Measurements from ENCODE around the gene IRF9.

Gene IRF9

GRCh38 chr14:24178399-24179178, 17.5 kb downstream of the IRF9 start:
- no peak for DNase-seq

DNA sequence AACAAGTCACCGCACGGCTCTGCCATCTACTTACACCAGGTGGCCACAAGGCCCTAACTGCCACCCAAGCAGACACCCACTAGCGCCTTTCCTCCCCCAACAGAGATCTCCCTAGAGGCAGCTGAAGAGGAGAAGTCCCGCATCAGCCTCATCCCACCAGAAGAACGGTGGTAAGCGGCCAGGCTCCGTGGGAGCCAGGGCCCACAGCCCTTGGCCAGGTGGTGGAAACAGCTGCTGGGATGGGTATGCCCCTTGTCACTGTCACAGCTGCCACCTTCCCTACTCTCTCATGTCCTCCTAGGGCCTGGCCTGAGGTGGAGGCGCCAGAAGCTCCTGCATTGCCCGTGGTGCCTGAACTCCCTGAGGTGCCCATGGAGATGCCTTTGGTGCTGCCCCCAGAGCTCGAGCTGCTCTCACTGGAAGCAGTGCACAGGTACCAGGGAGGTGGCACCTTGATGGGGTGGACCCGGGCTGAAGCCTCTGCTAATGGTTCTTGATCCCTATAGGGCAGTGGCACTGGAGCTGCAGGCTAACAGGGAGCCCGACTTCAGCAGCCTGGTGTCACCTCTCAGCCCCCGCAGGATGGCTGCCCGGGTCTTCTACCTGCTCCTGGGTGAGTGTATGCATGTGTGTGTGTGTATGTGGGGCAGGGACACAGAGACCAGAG, 18.4 kb downstream of the IRF9 start:
- no peak for DNase-seq

DNA sequence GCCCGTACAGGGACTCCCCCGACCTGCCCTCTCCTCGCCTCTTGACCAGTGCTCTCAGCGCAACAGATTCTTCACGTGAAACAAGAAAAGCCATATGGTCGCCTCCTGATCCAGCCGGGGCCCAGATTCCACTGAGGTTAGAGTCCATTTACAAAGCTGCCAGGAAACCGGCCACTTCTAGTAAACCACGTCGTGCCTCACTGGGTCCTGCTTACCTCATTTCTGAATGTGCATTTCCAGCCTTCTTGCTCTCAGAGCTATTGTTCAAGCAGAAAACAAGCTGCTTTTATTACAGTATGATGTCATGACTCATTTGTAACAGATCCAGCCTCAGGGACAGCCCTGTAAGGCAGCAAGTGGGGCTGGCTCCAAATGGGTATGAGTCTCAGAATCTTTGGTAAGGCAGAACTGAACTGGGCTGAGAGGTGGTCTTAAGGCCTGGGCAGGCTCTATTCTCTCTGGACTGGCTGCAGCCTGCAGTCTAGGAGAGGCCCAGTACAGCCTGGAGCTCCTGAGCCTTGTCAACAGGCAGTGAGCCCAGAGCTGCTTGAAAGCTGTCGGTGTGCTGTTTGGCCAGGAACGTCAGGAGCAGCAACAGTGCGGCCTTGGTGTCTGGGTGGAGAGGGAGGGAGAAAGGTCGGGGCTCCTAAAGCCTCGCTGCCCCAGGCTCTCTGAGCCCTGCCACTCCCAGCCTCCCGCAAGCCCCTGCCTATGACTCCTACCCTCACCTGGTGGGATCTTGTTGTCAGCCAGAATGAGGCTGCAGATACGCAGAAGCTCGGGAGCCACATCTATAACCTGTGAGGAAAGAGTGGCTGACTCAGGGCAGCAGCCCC, 19.1 kb downstream of the IRF9 start:
- DNase-seq: peak; percentile 6

GRCh38 chr14:24181371-24182077, 20.5 kb downstream of the IRF9 start:
- DNase-seq: no peak

DNA sequence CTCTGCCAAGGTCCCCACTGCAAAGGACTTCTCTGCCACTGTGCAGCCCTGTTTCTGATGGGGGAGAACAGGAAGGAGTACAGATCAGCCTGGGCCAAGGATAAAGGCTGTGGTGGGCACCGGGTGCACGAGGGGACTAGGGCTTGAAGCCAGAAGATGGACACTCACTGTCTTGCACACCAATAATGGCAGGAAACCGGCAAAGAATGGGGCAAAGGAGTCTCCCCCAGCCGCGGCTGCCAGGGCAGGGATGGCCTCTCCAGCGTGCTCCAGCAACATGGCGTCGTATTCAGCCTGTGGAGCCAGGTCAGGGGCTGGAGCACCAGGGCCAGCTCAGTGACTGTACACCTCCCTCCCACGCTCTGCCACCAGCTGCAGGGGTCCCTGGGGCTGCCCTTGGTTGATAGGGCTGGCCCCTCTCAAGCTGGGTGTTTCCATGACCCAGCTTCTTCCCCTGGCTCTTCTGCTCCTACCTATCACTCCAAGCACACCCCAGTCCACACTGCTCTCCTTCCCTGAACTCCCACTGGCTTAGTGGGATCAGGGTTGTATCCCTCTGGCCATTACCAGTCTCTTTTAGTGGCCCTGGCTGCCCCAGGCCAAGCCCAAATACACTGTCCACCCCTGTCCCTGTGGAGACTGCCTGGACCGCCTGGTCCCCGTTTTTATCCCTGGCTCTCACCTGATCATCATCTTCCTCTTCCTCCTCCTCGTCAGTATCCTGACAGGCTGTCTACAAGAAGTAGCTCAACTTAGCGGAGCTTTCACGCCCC, 21.2 kb downstream of the IRF9 start:
- DNase-seq: no peak

DNA sequence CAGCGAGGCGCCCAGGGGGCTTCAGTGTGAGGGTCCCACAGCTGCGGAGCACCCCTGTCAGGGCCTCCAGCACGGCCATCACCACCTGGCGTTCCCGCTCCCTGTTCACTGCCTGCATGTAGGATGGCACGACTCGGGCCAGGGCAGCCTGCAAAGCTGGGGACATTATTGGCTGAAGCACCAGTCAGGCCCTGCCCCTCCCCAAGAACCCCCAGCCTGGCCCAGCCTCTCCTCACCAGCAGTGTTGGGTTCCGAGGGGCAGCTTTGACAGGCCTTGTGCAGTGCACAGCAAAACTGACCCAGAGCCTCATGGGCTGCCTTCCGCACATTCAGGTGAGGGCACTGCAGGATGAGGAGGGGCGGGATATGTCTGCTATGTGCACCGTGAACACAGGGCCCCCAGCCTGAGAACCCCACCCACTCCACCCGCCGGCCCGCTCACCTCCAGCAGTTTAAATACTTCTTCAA, 22.0 kb downstream of the IRF9 start:
- no peak for DNase-seq

DNA sequence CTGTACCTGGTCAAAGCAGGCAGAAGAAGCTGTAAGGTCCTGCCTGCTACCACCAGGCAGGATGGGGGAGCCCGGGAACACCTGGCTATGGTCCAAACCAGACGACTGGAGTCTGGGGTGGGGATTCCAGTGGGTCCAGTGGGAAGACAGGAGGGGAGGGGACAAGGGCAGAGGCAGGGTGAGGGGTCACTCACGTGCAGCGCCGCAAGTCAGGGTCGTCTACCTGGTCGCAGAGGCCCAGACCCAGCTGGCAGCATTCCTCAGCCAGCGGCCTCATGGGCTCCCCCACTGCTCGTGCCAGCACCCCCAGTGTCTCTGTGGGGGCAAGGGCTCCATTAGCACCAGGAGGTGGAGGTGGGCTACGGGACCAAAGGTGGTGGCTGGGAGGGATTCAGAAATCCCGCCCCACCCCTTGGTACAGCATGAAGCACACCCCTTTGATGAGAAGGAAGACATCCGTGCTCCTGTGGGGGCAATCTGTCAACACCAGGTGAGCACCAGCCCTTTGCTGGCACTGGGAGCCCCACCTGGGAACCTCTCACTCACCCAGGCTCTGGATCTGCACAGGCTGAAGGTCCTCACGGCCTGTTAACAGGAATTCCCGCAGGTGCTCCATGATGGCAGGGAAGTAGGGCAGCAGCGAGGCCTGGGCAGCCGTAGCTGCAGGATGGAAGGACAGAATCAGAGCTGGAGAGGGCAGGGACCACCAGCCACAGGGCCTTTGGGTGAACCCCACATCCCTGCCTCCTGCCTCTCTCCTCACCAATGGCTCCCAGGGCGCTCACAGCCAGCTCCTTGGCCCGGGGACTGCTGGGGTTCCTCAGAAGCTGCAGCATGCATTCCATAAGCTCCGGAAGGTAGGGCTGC, 23.3 kb downstream of the IRF9 start:
- DNase-seq: no peak

DNA sequence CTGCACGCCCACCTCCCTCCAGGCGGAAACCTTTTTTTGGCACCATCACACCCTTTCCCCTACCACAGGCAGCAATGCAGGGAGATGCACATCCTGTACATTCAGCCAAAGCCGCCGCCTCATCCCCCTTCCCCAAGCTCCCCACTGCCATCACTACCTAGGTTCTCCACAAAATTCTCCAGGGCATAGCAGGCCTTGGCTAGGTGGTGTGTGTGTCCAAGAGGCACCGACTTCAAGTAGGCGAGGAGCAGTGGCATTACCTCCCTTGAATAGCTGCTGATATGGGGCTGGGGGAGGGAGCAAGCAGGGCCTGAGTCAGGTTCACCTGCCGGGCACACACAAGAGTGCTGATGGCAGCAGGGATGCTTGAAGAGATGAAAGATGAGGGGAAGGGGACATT, 24.0 kb downstream of the IRF9 start:
- no peak for DNase-seq

DNA sequence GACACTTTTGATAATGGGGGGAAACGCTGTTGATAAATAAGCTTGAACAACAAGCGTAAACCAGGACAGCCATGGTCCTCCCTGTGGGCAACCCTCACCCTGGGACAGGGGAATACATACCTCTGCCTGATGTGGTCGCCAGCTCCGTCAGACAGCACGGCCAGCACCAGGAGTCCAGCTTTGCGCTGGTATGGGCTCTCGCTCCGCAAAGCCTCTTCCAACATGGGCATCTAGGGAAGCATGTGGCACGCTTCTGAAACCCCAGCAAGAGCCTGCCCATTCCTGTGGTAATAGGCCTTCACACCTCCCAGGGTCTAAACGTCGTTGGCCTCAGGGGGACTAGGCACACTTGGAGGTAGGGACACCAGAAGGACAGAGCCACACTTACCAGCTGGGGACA, 24.7 kb downstream of the IRF9 start:
- no peak for DNase-seq

- no peak for DNase-seq
These were observed 25.9 kb downstream of the IRF9 start for GRCh38 chr14:24186831-24187538.

DNA sequence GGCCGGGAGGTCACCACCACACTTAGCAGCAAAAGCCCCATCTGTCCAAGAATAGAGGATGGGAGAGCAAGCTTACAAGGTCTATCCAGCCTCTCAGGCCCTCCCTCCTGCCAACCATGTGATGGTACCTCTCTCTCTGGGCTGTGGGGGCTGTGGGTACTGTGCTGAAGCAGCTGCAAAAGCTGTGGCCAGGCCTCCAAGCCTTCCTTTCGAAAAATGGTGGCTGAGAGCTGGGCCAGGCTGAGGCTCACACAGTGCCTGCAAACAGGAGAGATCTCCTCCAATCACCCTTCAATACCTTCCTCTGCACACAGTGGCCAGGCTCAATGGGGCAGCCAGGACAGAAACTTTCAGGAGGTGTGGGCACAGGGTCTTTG, 26.5 kb downstream of the IRF9 start:
- DNase-seq: no peak

DNA sequence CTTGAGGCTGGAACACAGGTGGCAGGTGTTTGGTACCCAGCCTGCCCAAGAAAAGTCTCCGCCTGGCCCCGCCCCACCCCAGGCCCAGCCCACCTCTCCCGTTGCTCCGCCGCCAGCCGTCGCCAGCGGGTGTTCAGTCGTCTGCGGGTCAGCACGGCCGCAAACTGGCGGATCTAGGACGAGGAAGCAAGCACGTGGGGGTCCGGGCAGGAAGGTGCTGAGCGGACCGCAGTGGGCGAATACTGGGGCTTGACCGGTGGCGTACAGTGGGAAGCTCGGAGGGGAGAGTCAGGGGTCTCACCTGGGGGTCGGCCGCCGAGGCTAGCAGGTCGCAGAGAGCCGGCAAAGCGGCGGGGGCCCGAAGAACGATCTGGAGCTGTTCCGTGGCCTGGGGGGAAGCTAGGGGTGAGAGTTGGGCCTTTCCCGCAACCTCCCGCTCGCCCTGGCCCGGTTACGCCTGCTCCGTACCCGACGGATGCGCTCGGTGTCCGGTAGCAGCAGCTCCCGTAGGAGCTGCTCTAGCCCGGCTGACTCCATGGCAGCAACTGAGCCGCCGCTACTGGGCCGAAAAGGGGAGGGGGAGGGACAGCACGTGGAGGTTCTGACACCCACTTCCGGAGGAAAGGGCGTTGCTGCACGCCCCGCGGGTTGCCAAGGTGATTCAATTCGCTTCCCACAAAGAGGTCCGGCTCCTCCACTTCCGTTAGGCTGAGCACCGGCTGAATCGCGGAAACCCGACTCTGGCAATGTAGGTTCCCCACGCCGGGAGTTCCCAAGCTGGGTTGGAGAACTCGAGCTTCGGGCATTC, 27.4 kb downstream of the IRF9 start, which contains the start of gene IPO4:
TSS of gene IPO4 (minus strand) at position 566 of the 808 bp plus-strand sequence. CDS start at position 537, 29 bp downstream.
- peak; percentile 98 for DNase-seq

DNA sequence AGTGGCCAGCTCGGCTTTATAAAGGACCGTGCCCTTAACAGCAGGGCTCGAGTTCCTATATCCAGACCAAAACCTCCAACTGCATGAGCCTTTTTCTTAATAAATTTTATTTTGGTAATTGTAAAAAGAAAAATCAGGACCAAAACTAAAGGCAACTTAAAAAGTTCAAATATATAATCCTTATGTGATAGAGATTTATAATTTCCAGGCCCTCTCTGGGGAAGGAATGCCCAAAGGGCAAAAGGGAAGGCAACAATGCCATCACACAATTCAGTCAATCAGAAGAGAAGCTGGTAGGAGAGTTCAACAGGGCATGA, 28.0 kb downstream of the IRF9 start:
- DNase-seq: no peak

- DNase-seq: no peak
These were observed 28.4 kb downstream of the IRF9 start for GRCh38 chr14:24189460-24189859.

DNA sequence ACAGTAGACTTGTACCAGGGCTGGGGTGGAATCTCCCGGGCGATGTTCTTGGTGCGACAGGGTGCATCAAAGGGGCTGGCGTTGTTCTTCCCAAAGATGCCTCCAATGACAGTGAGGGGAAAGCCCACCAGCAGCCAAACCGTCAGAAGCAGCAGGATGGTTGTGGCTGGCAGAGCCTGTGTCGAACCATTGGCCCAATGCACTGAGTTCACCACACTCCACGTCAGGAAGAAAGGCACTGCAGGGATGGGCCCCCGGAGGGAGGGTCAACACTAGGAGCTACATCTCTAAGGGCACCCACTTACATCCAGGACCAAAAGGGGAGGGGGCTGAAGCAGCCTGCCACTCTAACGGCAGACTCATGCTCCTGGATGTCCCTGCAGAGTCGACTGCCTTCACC, 29.4 kb downstream of the IRF9 start:
- no peak for DNase-seq

- DNase-seq: no peak
These were observed 31.9 kb downstream of the IRF9 start for GRCh38 chr14:24192933-24193332.

GRCh38 chr14:24194186-24194872, 33.3 kb downstream of the IRF9 start:
- no peak for DNase-seq

DNA sequence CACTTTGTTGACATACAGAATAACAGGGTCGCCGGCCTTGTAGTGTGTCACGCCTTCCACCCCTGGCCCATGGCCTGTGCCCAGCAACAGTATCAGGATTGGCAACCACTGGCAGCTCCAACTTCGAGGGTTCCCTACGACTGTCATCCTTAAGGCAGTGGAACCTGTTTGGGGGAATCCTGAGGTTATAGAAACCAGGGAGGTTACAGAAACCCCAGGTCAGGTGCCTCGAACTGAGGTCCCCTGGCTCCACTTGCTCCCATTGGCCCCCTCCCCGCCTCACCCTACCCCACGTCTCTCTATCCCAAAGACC, 33.8 kb downstream of the IRF9 start:
- no peak for DNase-seq
